Hematopoietic multipotent progenitor cell treated with erythropoietin and hydrocortisone succinate and interleukin-3 and kit ligand, for 17 days (in vitro differentiated cells): ENCODE measurements around the gene ACY1.
A peak's percentile ranks its signal among the peaks of the same experiment; 100 is the strongest.

Experiments used
- DNase-seq: peaks from one replicate; pipeline ENCODE4 v3.0.0-alpha.2; 2015; ENCODE audit warnings: low spot score

ACY1 gene

GRCh38 chr3:51963951-51964451, 19.3 kb upstream of the ACY1 start:
- DNase-seq, result no peak

- no peak for DNase-seq
These were observed 18.8 kb upstream of the ACY1 start for GRCh38 chr3:51964521-51964920.

- DNase-seq, result no peak
These were observed 17.3 kb upstream of the ACY1 start for GRCh38 chr3:51966016-51966415.

- no peak for DNase-seq
These were observed 16.8 kb upstream of the ACY1 start for GRCh38 chr3:51966486-51966885.

- no peak for DNase-seq
These were observed 16.4 kb upstream of the ACY1 start for GRCh38 chr3:51966922-51967383.

GRCh38 chr3:51967384-51968169, 15.8 kb upstream of the ACY1 start, which contains the start of gene PCBP4:
Gene PCBP4 (minus strand): TSS chr3:51967454. CDS start chr3:51961240, 6,214 bp downstream.
- no peak for DNase-seq

- no peak for DNase-seq
These were observed 15.1 kb upstream of the ACY1 start for GRCh38 chr3:51968170-51968775.

GRCh38 chr3:51968883-51969678, 14.3 kb upstream of the ACY1 start:
- DNase-seq, result no peak

GRCh38 chr3:51969841-51970240, 13.5 kb upstream of the ACY1 start:
- DNase-seq, result no peak

GRCh38 chr3:51970606-51971300, 12.6 kb upstream of the ACY1 start:
- no peak for DNase-seq

- DNase-seq, result no peak
These were observed 12.0 kb upstream of the ACY1 start for GRCh38 chr3:51971350-51971749.

- DNase-seq, result no peak
These were observed 8.9 kb upstream of the ACY1 start for GRCh38 chr3:51974277-51974962.

- peak; percentile 69 for DNase-seq
These were observed 8.1 kb upstream of the ACY1 start, which contains the start of gene ABHD14A for GRCh38 chr3:51974963-51975851. Gene ABHD14A (plus strand): TSS chr3:51975064. CDS start chr3:51975136, 72 bp downstream.

- peak; percentile 19 for DNase-seq
These were observed 7.3 kb upstream of the ACY1 start for GRCh38 chr3:51975852-51976549.

- no peak for DNase-seq
These were observed 5.7 kb upstream of the ACY1 start for GRCh38 chr3:51977446-51978142.

GRCh38 chr3:51978143-51978502, 5.2 kb upstream of the ACY1 start:
- DNase-seq, result no peak

GRCh38 chr3:51980253-51980652, 3.1 kb upstream of the ACY1 start:
- DNase-seq, result no peak

- peak; percentile 24 for DNase-seq
These were observed 940 bp upstream of the ACY1 start for GRCh38 chr3:51982352-51982837.
